ENCODE data around the gene ANKRD29.

ANKRD29 gene

GRCh38 chr18:23684515-23685197 lies 21.9 kb upstream of the ANKRD29 start:
- DNase-seq (ENCODE audit: low spot score): no peak

GRCh38 chr18:23683671-23684070 lies 21.0 kb upstream of the ANKRD29 start:
- no peak for DNase-seq (ENCODE audit: low spot score)

GRCh38 chr18:23683155-23683554 lies 20.4 kb upstream of the ANKRD29 start:
- no peak for DNase-seq (ENCODE audit: low spot score)

- DNase-seq (ENCODE audit: low spot score): no peak
Observed at GRCh38 chr18:23682472-23682871, 19.8 kb upstream of the ANKRD29 start.

- DNase-seq (ENCODE audit: low spot score): no peak
Observed at GRCh38 chr18:23682045-23682444, 19.3 kb upstream of the ANKRD29 start.

- DNase-seq (ENCODE audit: low spot score): no peak
Observed at GRCh38 chr18:23675896-23676295, 13.2 kb upstream of the ANKRD29 start.

GRCh38 chr18:23675236-23675635 lies 12.5 kb upstream of the ANKRD29 start:
- no peak for DNase-seq (ENCODE audit: low spot score)

GRCh38 chr18:23673725-23674124 lies 11.0 kb upstream of the ANKRD29 start:
- no peak for DNase-seq (ENCODE audit: low spot score)

- no peak for DNase-seq (ENCODE audit: low spot score)
Observed at GRCh38 chr18:23671564-23671963, 8.9 kb upstream of the ANKRD29 start.

- DNase-seq (ENCODE audit: low spot score): no peak
Observed at GRCh38 chr18:23669804-23670405, 7.2 kb upstream of the ANKRD29 start.

- DNase-seq (ENCODE audit: low spot score): no peak
Observed at GRCh38 chr18:23669202-23669766, 6.6 kb upstream of the ANKRD29 start.

- no peak for DNase-seq (ENCODE audit: low spot score)
Observed at GRCh38 chr18:23668731-23669130, 6.0 kb upstream of the ANKRD29 start.

- no peak for DNase-seq (ENCODE audit: low spot score)
Observed at GRCh38 chr18:23667114-23667513, 4.4 kb upstream of the ANKRD29 start.

- DNase-seq (ENCODE audit: low spot score): no peak
Observed at GRCh38 chr18:23664674-23665073, 2.0 kb upstream of the ANKRD29 start.

GRCh38 chr18:23661735-23662308 lies 889 bp downstream of the ANKRD29 start:
- no peak for DNase-seq (ENCODE audit: low spot score)

GRCh38 chr18:23658285-23658684 lies 4.4 kb downstream of the ANKRD29 start:
- no peak for DNase-seq (ENCODE audit: low spot score)

- DNase-seq (ENCODE audit: low spot score): no peak
Observed at GRCh38 chr18:23652232-23652631, 10.5 kb downstream of the ANKRD29 start.

- DNase-seq (ENCODE audit: low spot score): no peak
Observed at GRCh38 chr18:23650968-23651927, 11.5 kb downstream of the ANKRD29 start.

GRCh38 chr18:23648940-23649607 lies 13.6 kb downstream of the ANKRD29 start:
- DNase-seq (ENCODE audit: low spot score): no peak

- DNase-seq (ENCODE audit: low spot score): no peak
Observed at GRCh38 chr18:23648456-23648855, 14.3 kb downstream of the ANKRD29 start.

GRCh38 chr18:23646282-23646681 lies 16.4 kb downstream of the ANKRD29 start:
- no peak for DNase-seq (ENCODE audit: low spot score)

Data from D341Med (cell line).